ENCODE data around the gene PPP1R13L.

- no peak for TF ChIP-seq CTCF (IDR thresholded peaks at IDR 0.05; ENCODE audit: insufficient read depth, low read depth, low read length)
- no peak for TF ChIP-seq EZH2 (IDR thresholded peaks at IDR 0.05; ENCODE audit: insufficient read depth, low read length)
Measured at GRCh38 chr19:45368127-45368526, 36.7 kb downstream of the PPP1R13L start.

All from astrocyte (in vitro differentiated cells and primary cell).